HG02642 (cell line): Measurements from ENCODE around the gene APOH.
"Not testable (repeated sequence)": the region's sequence is repeated elsewhere in the genome, so short reads cannot be mapped to it uniquely, and the experiment has no call there.

Experiments
- ATAC-seq: cut with Tn5 transposase; IDR thresholded peaks from one replicate; pipeline ENCODE4 v1.9.1; 2021; ENCODE audit warnings: mild to moderate bottlenecking; ENCODE audit not compliant: unreplicated experiment, poor library complexity

APOH gene

GRCh38 chr17:66228887-66229782 is at the start of gene APOH:
Gene APOH (minus strand): TSS chr17:66229415. CDS start chr17:66229379, 36 bp downstream.
- ATAC-seq, result no peak

GRCh38 chr17:66277191-66277590 is 48.0 kb upstream of the APOH start:
- ATAC-seq, result no peak

- ATAC-seq, result no peak
These were observed 47.2 kb upstream of the APOH start for GRCh38 chr17:66276328-66276937.

GRCh38 chr17:66275651-66276050 is 46.4 kb upstream of the APOH start:
- ATAC-seq, result no peak

GRCh38 chr17:66273586-66273848 is 44.3 kb upstream of the APOH start:
- no peak for ATAC-seq

GRCh38 chr17:66272811-66273585 is 43.8 kb upstream of the APOH start:
- ATAC-seq, result no peak

- no peak for ATAC-seq
These were observed 42.3 kb upstream of the APOH start for GRCh38 chr17:66271512-66271911.

GRCh38 chr17:66270106-66270505 is 40.9 kb upstream of the APOH start:
- ATAC-seq, result no peak

GRCh38 chr17:66268247-66268927 is 39.2 kb upstream of the APOH start:
- ATAC-seq, result no peak

GRCh38 chr17:66264696-66265095 is 35.5 kb upstream of the APOH start:
- no peak for ATAC-seq

- ATAC-seq, result no peak
These were observed 33.6 kb upstream of the APOH start for GRCh38 chr17:66262767-66263166.

GRCh38 chr17:66260688-66261087 is 31.5 kb upstream of the APOH start:
- ATAC-seq, result no peak

- ATAC-seq, result no peak
These were observed 31.1 kb upstream of the APOH start for GRCh38 chr17:66260275-66260674.

GRCh38 chr17:66255527-66255971 is 26.3 kb upstream of the APOH start:
- no peak for ATAC-seq

GRCh38 chr17:66255112-66255511 is 25.9 kb upstream of the APOH start:
- no peak for ATAC-seq

- ATAC-seq, result not testable (repeated sequence)
These were observed 24.2 kb upstream of the APOH start for GRCh38 chr17:66253458-66253857.

- no peak for ATAC-seq
These were observed 21.5 kb upstream of the APOH start for GRCh38 chr17:66250686-66251085.

- ATAC-seq, result no peak
These were observed 19.1 kb upstream of the APOH start for GRCh38 chr17:66248285-66248684.

GRCh38 chr17:66241839-66242238 is 12.6 kb upstream of the APOH start:
- no peak for ATAC-seq

- ATAC-seq, result no peak
These were observed 11.4 kb upstream of the APOH start for GRCh38 chr17:66240630-66241029.

GRCh38 chr17:66240013-66240412 is 10.8 kb upstream of the APOH start:
- ATAC-seq, result no peak
